HEK293 (cell line): ENCODE results near the gene AP5Z1.

ENCODE experiments used
- CTCF ChIA-PET: fragments of 350-600 bp; formaldehyde crosslinking; extraction: SDS; loops from one replicate; lab custom pipeline; 2021; ENCODE audit warnings: antibody characterized with exemption; lab: Yijun Ruan, JAX
- POLR2A ChIA-PET: fragments of 300-600 bp; formaldehyde crosslinking; extraction: SDS; loops from one replicate; lab custom pipeline; 2020; ENCODE audit warnings: antibody characterized with exemption, inconsistent platforms; lab: Yijun Ruan, JAX
- H3K27ac ChIP-seq: fragments of 200-500 bp; sonication (Bioruptor generic); 2 replicates; pipeline ENCODE4 v1.5.1; 2014; ENCODE audit warnings: low read depth, low read length, control low read depth, inconsistent platforms; ENCODE audit errors: extremely low read depth
- H3K36me3 ChIP-seq, 2 experiments: fragments of 200-500 bp in 1 of 2; sonication (Bioruptor generic) in 1 of 2; 1 replicate in 1 of 2; 2 replicates in 1 of 2; pipeline ENCODE4 v1.5.1; 2014 to 2017; ENCODE audit warnings: inconsistent platforms in 2 of 2, low read length in 2 of 2; ENCODE audit not compliant: control insufficient read depth in 2 of 2, insufficient read depth in 1 of 2
- H3K4me1 ChIP-seq: fragments of 200-500 bp; sonication (Bioruptor generic); 2 replicates; pipeline ENCODE4 v1.5.1; 2014; ENCODE audit warnings: mild to moderate bottlenecking, low read length, inconsistent platforms; ENCODE audit not compliant: control insufficient read depth, insufficient read depth
- H3K4me3 ChIP-seq: 2 replicates; pipeline ENCODE4 v1.5.1; 2011; ENCODE audit warnings: low read depth, mild to moderate bottlenecking, control low read depth, low read length, moderate library complexity
- H3K9me3 ChIP-seq: fragments of 200-500 bp; sonication (Bioruptor generic); 2 replicates; pipeline ENCODE4 v1.5.1; 2014; ENCODE audit warnings: low read depth, low read length, inconsistent platforms; ENCODE audit not compliant: control insufficient read depth, insufficient read depth
- EGR2 ChIP-seq: fragments of 450-650 bp; formaldehyde crosslinking; IDR thresholded peaks from 2 replicates; pipeline ENCODE4 v1.5.1; 2016; ENCODE audit warnings: low read depth, missing biosample characterization, missing genetic modification characterization
- IKZF3 ChIP-seq: fragments of 450-650 bp; IDR thresholded peaks from 2 replicates; pipeline ENCODE4 v1.5.0; 2018; ENCODE audit warnings: missing biosample characterization, mild to moderate bottlenecking, missing genetic modification characterization, moderate library complexity
- OVOL3 ChIP-seq: fragments of 450-650 bp; formaldehyde crosslinking; IDR thresholded peaks from 2 replicates; pipeline ENCODE4 v1.5.1; 2016; ENCODE audit warnings: missing biosample characterization, missing genetic modification characterization
- SP3 ChIP-seq: fragments of 450-650 bp; formaldehyde crosslinking; IDR thresholded peaks from 2 replicates; pipeline ENCODE4 v1.5.1; 2016; ENCODE audit warnings: missing biosample characterization, missing genetic modification characterization
- YY1 ChIP-seq: fragments of 450-650 bp; formaldehyde crosslinking; IDR thresholded peaks from 2 replicates; pipeline ENCODE4 v1.5.1; 2018; ENCODE audit warnings: missing biosample characterization, missing genetic modification characterization
- ZBTB17 ChIP-seq: fragments of 450-650 bp; formaldehyde crosslinking; IDR thresholded peaks from 2 replicates; pipeline ENCODE4 v1.5.1; 2016; ENCODE audit warnings: missing biosample characterization, missing genetic modification characterization
- ZBTB20 ChIP-seq: fragments of 450-650 bp; formaldehyde crosslinking; IDR thresholded peaks from 2 replicates; pipeline ENCODE4 v1.5.1; 2016; ENCODE audit warnings: missing biosample characterization, missing genetic modification characterization
- ZEB2 ChIP-seq: fragments of 450-650 bp; formaldehyde crosslinking; IDR thresholded peaks from 2 replicates; pipeline ENCODE4 v1.5.1; 2016; ENCODE audit warnings: missing biosample characterization, missing genetic modification characterization
- ZNF112 ChIP-seq: fragments of 450-650 bp; formaldehyde crosslinking; IDR thresholded peaks from 2 replicates; pipeline ENCODE4 v1.5.0; 2017; ENCODE audit warnings: missing biosample characterization, missing genetic modification characterization
- ZNF221 ChIP-seq: fragments of 450-650 bp; formaldehyde crosslinking; IDR thresholded peaks from 2 replicates; pipeline ENCODE4 v1.5.1; 2017; ENCODE audit warnings: missing biosample characterization, missing genetic modification characterization, borderline replicate concordance
- ZNF350 ChIP-seq: fragments of 450-650 bp; formaldehyde crosslinking; IDR thresholded peaks from 2 replicates; pipeline ENCODE4 v1.5.0; 2017; ENCODE audit warnings: missing biosample characterization, mild to moderate bottlenecking, missing genetic modification characterization
- ZNF37A ChIP-seq: fragments of 450-650 bp; IDR thresholded peaks from 2 replicates; pipeline ENCODE4 v1.5.1; 2018; ENCODE audit warnings: missing biosample characterization, missing genetic modification characterization
- ZNF571 ChIP-seq: fragments of 450-650 bp; formaldehyde crosslinking; IDR thresholded peaks from 2 replicates; pipeline ENCODE4 v1.5.0; 2017; ENCODE audit warnings: missing biosample characterization, missing genetic modification characterization
- ZNF621 ChIP-seq: fragments of 450-650 bp; formaldehyde crosslinking; IDR thresholded peaks from 2 replicates; pipeline ENCODE4 v1.5.1; 2017; ENCODE audit warnings: missing biosample characterization, missing genetic modification characterization
- ZNF624 ChIP-seq: fragments of 450-650 bp; formaldehyde crosslinking; IDR thresholded peaks from 2 replicates; pipeline ENCODE4 v1.5.1; 2017; ENCODE audit warnings: missing biosample characterization, missing genetic modification characterization
- ZNF792 ChIP-seq: fragments of 450-650 bp; formaldehyde crosslinking; IDR thresholded peaks from 2 replicates; pipeline ENCODE4 v1.5.1; 2016; ENCODE audit warnings: missing biosample characterization, missing genetic modification characterization
- TF ChIP-seq, protein P1 (sequence below): fragments of 450-650 bp; formaldehyde crosslinking; optimal IDR thresholded peaks from 2 replicates; pipeline ENCODE3; 2016; ENCODE audit warnings: missing biosample characterization, mild to moderate bottlenecking, missing genetic modification characterization
- TF ChIP-seq, protein P2 (sequence below): fragments of 450-650 bp; formaldehyde crosslinking; IDR thresholded peaks from 2 replicates; pipeline ENCODE4 v1.5.1; 2016; ENCODE audit warnings: missing biosample characterization, missing genetic modification characterization
- TF ChIP-seq, protein P3 (sequence below): fragments of 450-650 bp; formaldehyde crosslinking; conservative IDR thresholded peaks from 2 replicates; pipeline ENCODE4 v1.5.1; 2016; ENCODE audit warnings: low read depth, missing biosample characterization, missing genetic modification characterization
- TF ChIP-seq, protein P4 (sequence below): fragments of 450-650 bp; formaldehyde crosslinking; IDR thresholded peaks from 2 replicates; pipeline ENCODE4 v1.5.1; 2016; ENCODE audit warnings: missing biosample characterization, missing genetic modification characterization
- TF ChIP-seq, protein P5 (sequence below): fragments of 450-650 bp; formaldehyde crosslinking; IDR thresholded peaks from 2 replicates; pipeline ENCODE4 v1.5.1; 2016; ENCODE audit warnings: missing biosample characterization, missing genetic modification characterization

Gene AP5Z1

DNA sequence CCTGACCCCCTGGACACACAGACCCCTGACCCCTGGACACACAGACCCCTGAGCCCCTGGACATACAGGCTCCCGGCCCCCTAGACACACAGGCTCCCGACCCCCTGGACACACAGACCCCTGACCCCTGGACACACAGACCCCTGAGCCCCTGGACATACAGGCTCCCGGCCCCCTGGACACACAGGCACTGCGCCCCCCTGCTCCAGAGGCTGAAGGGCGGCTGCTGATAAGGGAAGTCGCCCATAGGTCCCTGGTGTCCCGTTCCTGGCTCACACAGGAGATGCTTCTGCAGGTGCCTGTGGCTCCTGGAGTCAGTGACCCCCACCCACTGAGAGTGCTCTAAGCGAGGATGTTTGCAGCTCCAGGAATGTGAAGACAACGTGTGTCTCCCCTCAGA is 3.7 kb upstream of the AP5Z1 start:
- H3K36me3 ChIP-seq = peaks cover 0 to 13% of the 10 kb centered on the region in 2 experiments; a peak in 2 of 3 replicates
- H3K9me3 ChIP-seq = no peaks in the 10 kb centered on the region
- no peak overlapping the region for H3K27ac ChIP-seq
- no peak overlapping the region for H3K4me3 ChIP-seq
- TF ChIP-seq, protein P1, sequence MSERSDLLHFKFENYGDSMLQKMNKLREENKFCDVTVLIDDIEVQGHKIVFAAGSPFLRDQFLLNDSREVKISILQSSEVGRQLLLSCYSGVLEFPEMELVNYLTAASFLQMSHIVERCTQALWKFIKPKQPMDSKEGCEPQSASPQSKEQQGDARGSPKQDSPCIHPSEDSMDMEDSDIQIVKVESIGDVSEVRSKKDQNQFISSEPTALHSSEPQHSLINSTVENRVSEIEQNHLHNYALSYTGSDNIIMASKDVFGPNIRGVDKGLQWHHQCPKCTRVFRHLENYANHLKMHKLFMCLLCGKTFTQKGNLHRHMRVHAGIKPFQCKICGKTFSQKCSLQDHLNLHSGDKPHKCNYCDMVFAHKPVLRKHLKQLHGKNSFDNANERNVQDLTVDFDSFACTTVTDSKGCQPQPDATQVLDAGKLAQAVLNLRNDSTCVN (tag by site-specific recombination) = no peak
- H3K4me1 ChIP-seq = peaks cover 4% of the 10 kb centered on the region
- POLR2A ChIA-PET = no interaction called here
- CTCF ChIA-PET = no interaction called here

DNA sequence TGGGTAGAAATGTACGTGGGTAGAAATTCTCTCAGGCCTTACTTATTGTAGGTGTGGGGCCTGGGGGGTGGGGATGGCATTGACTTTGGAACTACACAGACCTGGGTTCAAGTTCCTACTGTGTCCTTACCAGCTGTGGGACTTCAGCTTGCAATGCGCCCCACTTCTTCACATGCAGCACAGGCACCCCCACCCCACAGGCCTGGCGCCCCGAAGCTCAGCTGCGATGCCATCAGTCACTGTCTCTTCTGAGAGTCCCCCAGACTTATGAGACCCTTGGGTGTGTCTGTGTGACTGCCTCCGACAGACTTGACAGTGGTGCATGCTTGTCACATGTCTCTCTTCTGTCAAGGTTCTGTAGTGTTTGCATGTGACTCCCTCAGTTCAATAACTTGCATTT is 3.1 kb upstream of the AP5Z1 start:
- H3K36me3 ChIP-seq = peaks cover 0 to 11% of the 10 kb centered on the region in 2 experiments; a peak in 2 of 3 replicates
- no peaks in the 10 kb centered on the region for H3K9me3 ChIP-seq
- H3K4me1 ChIP-seq = peaks cover 4% of the 10 kb centered on the region
- TF ChIP-seq ZNF37A (no peak), YY1 (tag by site-specific recombination) (no peak), ZNF112 (tag by site-specific recombination) (no peak), ZBTB20 (tag by site-specific recombination) (no peak), SP3 (tag by site-specific recombination) (no peak), ZEB2 (tag by site-specific recombination) (no peak), ZNF350 (tag by site-specific recombination) (no peak)
- TF ChIP-seq, protein P2, sequence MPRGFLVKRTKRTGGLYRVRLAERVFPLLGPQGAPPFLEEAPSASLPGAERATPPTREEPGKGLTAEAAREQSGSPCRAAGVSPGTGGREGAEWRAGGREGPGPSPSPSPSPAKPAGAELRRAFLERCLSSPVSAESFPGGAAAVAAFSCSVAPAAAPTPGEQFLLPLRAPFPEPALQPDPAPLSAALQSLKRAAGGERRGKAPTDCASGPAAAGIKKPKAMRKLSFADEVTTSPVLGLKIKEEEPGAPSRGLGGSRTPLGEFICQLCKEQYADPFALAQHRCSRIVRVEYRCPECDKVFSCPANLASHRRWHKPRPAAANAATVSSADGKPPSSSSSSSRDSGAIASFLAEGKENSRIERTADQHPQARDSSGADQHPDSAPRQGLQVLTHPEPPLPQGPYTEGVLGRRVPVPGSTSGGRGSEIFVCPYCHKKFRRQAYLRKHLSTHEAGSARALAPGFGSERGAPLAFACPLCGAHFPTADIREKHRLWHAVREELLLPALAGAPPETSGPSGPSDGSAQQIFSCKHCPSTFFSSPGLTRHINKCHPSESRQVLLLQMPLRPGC (tag by site-specific recombination) = no peak
- H3K27ac ChIP-seq = no peak overlapping the region
- POLR2A ChIA-PET = no interaction called here
- no peak overlapping the region for H3K4me3 ChIP-seq
- CTCF ChIA-PET = no interaction called here

DNA sequence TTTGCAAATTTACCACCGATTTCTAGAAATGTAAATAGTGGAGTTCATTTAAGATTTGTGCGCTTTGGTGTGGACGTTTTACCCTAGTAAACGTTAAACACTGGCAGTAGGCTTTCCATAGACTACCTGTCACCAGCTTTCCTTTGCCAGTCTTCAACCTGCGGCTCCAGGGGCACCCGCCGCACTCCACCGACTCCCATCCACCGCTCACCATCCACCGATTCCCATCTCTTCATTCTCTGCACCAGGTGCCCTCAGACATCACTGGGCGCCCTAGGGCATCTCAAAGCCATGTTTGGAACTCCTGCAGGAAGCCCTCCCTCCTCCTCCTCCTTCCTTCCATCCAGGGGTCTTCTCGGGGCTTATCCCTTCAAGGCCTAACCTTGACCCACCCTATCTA is 1.4 kb upstream of the AP5Z1 start:
- Histone ChIP-seq H3K27ac (no peak overlapping the region), H3K9me3 (no peaks in the 10 kb centered on the region), H3K4me3 (no peak overlapping the region), H3K36me3 (peaks cover 0 to 7% of the 10 kb centered on the region in 2 experiments; a peak in 2 of 3 replicates), H3K4me1 (peaks cover 4% of the 10 kb centered on the region)
- ChIA-PET POLR2A (interaction anchor here (2.1 kb wide), 1 partner anchor 133 kb away, joined by 15 read pairs; no protein-coding TSS in a partner anchor), CTCF (interaction anchor here (0.7 kb wide), 1 partner anchor 20 kb away, joined by 4 read pairs; no protein-coding TSS in a partner anchor)
- no peak for TF ChIP-seq ZNF624
- TF ChIP-seq, protein P3, sequence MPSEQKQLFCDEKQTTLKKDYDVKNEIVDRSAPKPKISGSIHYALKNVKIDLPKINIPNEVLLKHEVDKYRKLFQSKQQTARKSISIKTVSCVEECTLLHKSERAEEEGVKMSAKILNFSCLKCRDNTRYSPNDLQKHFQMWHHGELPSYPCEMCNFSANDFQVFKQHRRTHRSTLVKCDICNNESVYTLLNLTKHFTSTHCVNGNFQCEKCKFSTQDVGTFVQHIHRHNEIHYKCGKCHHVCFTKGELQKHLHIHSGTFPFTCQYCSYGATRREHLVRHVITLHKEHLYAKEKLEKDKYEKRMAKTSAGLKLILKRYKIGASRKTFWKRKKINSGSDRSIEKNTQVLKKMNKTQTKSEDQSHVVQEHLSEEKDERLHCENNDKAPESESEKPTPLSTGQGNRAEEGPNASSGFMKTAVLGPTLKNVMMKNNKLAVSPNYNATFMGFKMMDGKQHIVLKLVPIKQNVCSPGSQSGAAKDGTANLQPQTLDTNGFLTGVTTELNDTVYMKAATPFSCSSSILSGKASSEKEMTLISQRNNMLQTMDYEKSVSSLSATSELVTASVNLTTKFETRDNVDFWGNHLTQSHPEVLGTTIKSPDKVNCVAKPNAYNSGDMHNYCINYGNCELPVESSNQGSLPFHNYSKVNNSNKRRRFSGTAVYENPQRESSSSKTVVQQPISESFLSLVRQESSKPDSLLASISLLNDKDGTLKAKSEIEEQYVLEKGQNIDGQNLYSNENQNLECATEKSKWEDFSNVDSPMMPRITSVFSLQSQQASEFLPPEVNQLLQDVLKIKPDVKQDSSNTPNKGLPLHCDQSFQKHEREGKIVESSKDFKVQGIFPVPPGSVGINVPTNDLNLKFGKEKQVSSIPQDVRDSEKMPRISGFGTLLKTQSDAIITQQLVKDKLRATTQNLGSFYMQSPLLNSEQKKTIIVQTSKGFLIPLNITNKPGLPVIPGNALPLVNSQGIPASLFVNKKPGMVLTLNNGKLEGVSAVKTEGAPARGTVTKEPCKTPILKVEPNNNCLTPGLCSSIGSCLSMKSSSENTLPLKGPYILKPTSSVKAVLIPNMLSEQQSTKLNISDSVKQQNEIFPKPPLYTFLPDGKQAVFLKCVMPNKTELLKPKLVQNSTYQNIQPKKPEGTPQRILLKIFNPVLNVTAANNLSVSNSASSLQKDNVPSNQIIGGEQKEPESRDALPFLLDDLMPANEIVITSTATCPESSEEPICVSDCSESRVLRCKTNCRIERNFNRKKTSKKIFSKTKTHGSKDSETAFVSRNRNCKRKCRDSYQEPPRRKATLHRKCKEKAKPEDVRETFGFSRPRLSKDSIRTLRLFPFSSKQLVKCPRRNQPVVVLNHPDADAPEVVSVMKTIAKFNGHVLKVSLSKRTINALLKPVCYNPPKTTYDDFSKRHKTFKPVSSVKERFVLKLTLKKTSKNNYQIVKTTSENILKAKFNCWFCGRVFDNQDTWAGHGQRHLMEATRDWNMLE (tag by site-specific recombination) = no peak
- no peak for TF ChIP-seq EGR2 (tag by site-specific recombination)
- no peak for TF ChIP-seq IKZF3
- TF ChIP-seq OVOL3 = no peak
- TF ChIP-seq ZNF571 (tag by site-specific recombination) = no peak
- TF ChIP-seq, protein P4, sequence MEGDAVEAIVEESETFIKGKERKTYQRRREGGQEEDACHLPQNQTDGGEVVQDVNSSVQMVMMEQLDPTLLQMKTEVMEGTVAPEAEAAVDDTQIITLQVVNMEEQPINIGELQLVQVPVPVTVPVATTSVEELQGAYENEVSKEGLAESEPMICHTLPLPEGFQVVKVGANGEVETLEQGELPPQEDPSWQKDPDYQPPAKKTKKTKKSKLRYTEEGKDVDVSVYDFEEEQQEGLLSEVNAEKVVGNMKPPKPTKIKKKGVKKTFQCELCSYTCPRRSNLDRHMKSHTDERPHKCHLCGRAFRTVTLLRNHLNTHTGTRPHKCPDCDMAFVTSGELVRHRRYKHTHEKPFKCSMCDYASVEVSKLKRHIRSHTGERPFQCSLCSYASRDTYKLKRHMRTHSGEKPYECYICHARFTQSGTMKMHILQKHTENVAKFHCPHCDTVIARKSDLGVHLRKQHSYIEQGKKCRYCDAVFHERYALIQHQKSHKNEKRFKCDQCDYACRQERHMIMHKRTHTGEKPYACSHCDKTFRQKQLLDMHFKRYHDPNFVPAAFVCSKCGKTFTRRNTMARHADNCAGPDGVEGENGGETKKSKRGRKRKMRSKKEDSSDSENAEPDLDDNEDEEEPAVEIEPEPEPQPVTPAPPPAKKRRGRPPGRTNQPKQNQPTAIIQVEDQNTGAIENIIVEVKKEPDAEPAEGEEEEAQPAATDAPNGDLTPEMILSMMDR = no peak
- TF ChIP-seq ZEB2 (tag by site-specific recombination) = no peak
- TF ChIP-seq ZBTB17 (tag by site-specific recombination) = no peak
- TF ChIP-seq, protein P5, sequence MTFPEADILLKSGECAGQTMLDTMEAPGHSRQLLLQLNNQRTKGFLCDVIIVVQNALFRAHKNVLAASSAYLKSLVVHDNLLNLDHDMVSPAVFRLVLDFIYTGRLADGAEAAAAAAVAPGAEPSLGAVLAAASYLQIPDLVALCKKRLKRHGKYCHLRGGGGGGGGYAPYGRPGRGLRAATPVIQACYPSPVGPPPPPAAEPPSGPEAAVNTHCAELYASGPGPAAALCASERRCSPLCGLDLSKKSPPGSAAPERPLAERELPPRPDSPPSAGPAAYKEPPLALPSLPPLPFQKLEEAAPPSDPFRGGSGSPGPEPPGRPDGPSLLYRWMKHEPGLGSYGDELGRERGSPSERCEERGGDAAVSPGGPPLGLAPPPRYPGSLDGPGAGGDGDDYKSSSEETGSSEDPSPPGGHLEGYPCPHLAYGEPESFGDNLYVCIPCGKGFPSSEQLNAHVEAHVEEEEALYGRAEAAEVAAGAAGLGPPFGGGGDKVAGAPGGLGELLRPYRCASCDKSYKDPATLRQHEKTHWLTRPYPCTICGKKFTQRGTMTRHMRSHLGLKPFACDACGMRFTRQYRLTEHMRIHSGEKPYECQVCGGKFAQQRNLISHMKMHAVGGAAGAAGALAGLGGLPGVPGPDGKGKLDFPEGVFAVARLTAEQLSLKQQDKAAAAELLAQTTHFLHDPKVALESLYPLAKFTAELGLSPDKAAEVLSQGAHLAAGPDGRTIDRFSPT = no peak
- no peak for TF ChIP-seq ZNF221 (tag by site-specific recombination)
- TF ChIP-seq ZNF792 = no peak
- TF ChIP-seq ZNF621 (tag by site-specific recombination) = no peak
